Urothelium cell line (cell line): Measurements from ENCODE around the gene TMEM167B.

Source experiments
- DNase-seq: peaks from one replicate; pipeline ENCODE4 v3.0.0; 2011; ENCODE audit warnings: low spot score, mixed read lengths
- FAIRE-seq: peaks from 2 replicates; lab custom pipeline; 2011; peaks lifted over from hg19 to GRCh38; lab: Jason Lieb, UNC

TMEM167B gene

DNA sequence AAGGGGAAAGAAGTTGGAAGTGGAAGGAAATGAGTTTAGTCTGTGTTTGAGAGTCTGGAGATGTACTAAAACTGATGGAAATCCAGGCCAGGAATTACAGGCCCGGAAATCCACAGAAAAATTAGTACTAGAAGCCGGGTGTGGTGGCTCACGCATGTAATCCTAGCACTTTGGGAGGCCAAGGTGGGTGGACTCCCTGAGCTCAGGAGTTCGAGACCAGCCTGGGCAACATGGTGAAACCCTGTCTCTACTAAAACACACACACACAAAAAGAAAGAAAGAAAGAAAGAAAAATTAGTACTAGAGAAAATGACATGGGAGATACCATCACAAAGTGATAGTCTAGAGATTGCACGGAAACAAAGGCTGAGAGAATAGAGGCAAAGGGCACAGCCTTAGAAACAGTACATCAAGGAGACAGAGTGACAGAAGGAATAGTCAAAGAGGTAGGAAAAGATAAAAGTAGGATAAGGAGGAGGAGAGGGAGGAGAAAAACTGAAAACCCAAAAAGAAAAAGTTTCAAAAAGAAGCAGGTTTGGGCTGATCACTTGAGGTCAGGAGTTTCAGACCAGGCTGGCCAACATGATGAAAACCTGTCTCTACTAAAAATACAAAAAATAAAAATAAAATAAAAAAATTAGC, 10.0 kb upstream of the TMEM167B start:
- DNase-seq (no peak), FAIRE-seq (no peak)

DNA sequence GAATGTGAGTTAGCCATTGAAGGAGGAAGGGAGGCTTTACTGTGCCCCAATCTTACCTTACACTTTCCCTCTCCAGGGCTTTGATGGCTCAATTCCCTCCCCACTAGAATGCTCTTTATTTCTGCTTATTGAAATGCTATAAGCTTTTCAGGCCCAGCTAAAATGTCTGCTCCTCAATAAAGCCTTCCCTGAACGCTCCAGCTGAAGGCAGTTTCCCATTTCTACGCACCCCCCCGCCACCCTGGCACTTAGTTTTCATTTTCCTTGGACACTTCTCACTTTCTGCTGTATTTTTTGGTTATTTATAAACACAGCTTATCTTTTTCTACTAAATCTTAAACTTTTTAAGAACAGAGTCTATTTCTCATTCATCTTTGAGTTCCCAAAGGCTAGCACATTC, 7.1 kb upstream of the TMEM167B start:
- DNase-seq (no peak), FAIRE-seq (no peak)

DNA sequence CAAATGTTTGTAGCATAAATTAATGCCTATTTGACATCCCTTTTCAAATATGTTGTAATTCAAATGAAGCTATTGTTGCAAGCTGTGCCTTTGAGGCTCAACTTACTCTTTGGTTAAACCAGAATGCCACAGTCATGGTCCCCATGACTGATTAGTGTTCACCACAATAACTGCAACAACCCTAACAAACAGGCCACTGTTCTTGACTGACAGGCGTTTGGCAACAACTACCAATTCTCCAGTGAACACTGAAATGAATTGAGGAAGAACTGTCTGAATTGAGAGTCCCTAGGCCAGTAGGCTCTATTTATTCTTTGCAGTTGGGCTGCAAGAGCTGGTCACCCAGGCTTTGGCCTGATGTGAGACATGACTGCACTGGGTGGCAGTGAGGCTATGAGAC, 6.6 kb upstream of the TMEM167B start:
- no peak for FAIRE-seq

DNA sequence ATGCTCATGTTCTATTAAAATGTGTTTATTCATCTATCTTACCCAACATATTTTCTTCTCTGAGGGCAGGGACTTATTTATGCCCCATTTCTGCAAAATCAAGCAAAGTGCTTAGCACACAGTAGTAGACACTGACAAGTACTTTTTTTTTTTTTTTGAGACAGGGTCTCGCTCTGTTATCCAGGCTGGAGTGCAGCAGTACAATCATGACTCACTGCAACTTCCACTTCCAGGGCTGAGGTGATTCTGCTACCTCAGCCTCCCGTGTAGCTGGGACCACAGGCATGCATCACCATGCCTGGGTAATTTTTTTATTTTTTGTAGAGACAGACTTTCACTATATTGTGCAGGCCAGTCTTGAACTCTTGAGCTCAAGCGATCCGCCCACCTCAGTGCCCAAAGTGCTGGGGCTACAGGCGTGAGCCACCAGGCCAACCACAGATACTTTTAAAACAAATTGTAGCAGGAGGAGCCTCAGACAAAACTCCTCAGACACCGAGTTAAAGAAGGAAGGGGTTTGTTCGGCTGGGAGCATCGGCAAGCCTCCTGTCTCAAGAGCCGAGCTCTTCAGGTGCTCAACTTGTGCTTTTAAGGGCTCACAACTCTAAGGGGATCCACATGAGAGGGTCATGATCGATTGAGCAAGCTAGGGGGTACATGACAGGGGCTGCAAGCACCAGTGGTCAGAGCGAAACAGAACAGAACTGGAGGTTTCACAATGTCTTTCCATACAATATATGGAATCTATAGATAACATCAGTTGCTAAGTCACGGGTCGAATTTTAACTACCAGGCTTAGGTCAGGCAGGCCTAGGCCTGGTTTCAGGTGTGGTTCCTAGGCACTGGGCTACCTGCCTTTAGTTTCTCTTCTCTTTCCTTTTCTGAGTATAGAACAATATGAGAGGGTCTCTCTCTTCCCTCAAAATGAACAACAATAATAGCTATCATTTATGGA, 5.7 kb upstream of the TMEM167B start:
- FAIRE-seq (no peak), DNase-seq (no peak)

More for the DNA sequence above, 6.6 kb upstream of the TMEM167B start:
- DNase-seq, result no peak

DNA sequence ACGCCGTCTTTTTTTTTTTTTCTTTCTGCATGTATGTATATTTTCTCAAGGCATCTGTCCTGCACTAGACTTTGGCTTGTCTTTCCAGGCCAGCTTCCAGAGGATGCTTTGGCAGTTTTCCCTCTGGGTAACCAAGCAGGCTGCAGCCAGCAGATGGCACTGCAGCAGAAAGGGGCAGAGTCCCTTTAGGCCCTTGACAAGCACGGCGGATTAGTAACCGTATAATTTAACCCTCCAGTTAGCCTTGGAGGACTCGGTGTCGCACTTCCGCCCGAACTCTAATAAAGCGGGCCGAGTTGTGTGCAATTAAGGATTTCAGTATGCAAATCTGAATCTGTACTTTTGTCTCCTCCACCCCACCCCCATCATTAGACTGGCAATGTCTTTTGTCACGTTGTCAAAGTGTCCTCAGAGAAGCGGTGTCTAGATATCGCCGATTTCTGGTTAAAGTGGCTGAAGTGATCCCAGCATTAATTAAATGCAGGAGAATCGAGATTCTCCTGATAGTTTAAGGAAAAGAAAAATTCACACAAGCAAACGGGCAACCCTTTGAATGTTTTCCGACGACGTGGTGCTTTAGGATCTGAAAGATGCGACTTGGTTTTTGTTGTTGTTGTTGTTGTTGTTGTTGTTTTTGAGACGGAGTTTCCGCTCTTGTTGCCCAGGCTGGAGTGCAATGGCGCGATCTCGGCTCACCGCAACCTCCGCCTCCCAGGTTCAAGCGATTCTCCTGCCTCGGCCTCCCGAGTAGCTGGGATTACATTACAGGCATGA, 1.1 kb upstream of the TMEM167B start:
- FAIRE-seq, result no peak
- DNase-seq, result peak; percentile 87

DNA sequence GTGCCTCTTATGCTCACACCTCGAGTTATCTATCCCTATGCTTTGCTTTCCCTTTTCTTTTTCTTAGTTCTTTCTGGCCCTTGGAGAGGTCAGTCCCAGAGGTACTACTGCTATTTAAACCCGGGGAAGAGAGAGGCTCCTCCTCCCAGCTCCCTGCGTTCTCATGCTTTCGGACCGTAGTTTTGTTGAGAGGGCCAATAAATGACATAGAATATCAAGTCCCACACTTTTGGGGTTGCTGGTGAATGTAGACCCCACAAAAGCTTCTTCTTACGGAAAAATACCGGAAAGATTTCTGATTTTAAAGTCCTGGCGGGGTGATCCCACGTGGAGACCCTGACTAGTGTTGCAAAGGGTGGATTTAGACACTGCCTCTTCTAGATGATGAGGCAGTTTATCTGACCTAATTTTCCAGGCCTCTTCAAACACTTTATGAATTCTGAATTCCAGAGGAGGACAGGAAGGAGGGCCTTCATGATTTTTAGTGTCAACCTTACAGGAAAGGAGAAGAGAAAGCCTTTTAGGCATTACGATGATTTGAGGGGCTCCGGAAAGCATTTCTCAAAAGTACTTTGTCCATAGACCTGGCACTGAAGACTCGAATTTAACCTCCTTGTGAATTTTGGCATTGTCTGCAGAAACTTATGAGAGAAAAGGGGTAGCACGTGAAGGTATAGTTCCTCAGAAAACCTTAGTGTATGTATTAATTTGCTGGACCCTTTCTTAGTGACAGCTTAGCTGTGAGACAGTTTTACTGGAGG, 694 bp downstream of the TMEM167B start:
- peak; percentile 55 for DNase-seq
- FAIRE-seq, result no peak

DNA sequence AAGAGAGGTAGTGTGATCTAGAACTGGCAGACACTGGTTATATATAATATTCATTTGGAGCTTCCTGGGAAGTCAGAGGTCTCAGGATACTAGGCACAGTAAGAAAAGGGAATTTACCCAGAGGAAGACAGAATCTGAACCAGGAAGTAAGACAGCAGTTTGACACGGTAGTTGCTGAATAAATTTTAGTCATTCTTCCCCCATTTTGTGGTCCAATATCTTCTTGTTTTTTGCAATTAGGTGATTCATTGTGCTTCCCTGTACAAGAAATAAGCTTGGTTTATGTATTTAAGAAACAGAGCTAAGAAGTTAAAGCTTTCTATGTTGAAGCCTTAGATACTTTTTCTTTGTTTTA, 1.3 kb downstream of the TMEM167B start:
- DNase-seq (no peak), FAIRE-seq (no peak)

DNA sequence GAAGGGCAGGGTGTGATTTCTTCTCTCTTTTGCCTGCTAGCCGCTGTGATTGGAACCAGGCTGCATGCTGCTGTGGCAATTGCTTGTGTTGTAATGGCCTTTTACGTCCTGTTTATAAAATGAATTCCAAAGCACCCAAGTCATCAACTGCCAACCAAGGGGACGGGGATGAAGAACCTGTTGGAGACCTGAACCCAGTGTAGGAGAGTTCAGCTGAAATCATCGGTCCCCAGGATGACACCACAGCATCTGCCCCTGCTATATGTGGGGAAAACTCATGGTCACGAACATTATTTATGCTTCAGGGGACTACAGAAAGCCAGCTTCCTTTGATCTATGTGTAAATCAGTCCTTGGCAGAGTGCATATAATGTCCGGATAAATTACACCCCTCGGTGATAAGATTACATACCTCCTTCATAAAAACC, 3.8 kb downstream of the TMEM167B start:
- no peak for DNase-seq
- no peak for FAIRE-seq

DNA sequence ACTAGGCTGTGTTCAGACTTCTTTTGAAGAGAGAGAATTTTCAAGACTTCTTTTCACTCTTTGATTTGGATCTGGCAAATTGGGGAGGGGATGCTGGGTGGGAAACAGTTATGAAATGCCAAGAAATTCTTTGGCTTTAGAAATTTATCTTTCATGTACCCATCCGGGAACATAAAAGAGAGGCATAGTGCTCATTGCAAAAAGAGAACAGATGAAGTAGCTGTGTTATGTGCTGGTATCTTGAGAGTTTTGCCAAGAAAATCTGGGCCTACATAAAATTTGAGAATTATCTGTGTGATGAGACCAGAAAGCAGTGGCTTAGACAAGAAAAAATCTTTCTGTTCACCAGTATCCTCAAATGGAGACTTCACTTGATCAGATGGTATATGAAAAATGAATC, 4.3 kb downstream of the TMEM167B start:
- no peak for FAIRE-seq

DNA sequence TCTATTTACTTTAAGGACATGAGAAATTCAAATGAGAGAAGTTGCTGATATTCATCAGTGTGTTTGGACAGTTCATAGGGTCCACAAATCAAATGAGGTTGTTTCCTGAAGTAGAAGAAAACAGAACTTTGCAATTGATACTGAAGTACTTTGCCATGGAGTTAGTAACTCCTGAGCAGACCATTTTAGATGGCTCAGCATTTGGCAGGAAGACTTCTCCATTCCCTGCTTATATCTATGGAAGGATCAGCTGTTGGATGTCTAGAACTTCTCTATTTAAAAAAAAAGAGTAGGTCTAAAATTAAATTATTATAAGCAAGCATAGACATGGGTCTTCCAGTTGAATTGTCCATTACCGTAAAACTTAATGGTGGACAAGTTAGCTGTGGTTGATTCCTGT, 5.1 kb downstream of the TMEM167B start:
- no peak for FAIRE-seq
- DNase-seq, result no peak

More for the DNA sequence above, 4.3 kb downstream of the TMEM167B start:
- DNase-seq, result no peak

DNA sequence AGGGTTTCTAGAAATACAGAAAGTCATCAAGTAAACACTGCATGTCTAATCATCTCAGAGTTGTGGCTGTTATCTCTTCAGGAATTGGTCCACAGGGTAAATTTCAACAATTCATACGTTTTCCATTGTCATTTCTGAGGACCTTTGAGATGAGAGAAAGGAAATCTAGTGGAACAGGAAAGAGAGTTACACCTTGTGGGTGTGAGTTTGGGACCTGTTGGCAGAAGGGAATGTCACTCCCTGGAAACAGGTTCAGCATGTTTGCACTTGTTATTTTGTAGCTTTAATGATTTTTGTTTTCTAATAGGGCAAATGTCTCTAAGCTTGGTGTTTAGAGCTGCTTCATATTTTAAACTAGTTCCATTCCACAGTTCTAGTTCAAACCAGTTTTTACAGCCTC, 5.6 kb downstream of the TMEM167B start:
- DNase-seq (no peak), FAIRE-seq (no peak)

DNA sequence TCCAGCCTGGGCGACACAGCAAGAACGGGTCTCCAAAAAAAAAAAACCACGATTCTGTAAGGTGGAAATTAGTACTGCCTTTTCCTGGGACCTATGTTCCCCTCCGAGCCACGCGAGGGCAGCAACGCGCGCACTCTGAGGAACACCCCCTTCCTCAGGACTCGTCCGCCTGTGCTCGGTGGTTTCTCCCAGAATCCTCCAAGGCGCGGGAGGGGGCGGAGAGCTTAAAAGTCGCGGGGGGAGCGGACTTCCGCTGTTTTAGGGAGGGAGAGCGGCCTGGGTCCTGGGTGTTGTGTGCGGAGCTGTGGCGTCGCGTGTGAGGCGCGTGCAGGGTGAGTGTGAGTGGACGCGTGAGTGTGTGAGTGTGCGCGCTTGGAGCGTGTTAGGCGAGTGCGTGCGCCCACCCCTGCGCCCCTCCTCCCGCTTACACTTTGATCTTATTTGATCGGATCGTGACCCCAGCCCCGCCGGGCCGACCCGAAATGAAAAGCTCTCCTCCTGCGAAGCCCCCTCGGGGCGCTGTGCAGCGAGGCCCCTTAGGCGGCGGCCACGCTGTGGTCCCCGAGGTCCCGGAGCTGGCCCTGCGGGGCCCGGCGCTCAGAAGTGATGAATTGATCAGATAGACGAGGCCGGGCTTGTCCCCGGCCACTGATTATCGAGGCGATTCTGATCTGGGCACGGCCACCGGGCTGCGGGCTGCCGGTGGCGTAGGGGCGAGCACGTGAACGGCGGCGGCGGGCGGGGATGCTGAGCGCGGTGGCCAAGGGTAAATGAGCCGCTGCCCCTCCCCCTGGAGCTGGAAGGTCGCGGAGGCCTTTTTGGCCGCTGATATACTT, 9.6 kb downstream of the TMEM167B start:
- FAIRE-seq (peak; percentile 66), DNase-seq (peak; percentile 98)

DNA sequence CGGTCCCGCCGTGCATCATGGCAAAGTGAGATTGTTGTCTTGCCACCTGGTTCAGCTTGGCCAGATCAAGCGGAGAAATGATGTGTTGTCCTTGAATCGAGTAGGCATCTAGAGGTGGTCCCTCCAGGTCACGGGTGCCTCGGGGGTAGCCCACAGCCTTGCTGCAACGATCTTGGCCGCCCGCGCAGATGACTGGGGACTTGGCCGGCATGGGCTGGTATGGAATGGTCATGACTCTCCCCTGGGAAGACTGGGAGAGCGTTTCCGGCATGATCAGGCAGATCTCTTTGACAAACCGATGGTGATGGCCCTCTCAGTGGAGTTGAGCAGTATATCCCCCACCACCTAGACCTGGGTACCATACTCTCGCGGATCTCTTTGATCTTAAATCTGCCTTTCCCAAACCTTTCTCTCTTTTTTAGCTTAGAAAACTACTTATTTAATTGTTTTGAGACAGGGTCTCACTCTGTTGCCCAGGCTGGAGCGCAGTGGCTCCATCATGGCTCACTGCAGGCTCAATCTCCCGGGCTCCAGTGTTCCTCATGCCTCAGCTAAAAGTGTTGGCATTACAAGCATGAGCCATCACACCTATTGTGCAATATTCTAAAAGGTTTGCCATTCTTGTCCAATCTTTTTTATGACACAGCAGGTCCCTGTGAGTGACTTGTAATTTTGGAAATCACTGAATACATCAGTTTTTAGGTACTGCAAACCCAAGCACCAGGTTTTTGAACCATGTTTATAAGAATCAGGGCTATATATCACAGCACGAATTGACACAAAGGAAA, 14.0 kb downstream of the TMEM167B start:
- FAIRE-seq, result peak; percentile 52
- no peak for DNase-seq

DNA sequence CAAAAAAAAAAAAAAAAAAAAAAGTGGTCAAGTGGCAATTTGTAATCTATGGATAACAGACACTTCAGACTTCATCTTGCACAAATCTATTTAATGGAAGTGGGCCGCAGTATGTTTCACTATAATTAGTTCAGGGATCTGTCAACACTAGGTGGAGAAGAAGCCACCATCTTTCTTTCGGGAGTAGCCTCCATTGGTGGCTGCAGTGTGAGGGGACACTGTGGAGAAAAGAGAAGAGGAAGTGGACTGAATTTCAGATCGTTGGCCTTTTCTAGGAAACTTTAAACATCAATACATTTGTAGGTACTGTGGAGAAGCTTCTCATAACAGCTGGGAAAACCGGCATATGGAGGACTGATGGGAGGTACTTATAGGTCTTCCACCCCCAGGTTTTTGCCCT, 15.3 kb downstream of the TMEM167B start:
- FAIRE-seq, result no peak
- DNase-seq, result no peak

DNA sequence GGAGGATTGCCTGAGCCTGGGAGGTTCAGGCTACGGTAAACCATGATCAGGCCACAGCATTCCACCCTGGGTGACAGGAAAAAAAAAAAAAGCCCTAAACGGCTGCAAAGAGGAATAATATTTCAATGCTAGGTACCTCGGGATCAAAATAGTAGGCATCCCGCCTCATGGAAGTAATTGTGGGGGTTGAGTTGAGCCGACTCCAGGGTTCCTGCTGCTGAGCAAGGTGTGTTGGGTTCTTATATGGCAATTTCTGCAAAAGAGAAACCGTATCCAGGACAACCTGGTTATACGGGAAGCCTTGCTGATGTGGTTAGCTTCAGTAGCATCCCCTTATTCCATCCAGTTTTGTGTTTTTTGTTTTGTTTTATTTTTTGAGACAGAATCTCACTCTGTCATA, 17.2 kb downstream of the TMEM167B start:
- DNase-seq, result no peak
- no peak for FAIRE-seq

DNA sequence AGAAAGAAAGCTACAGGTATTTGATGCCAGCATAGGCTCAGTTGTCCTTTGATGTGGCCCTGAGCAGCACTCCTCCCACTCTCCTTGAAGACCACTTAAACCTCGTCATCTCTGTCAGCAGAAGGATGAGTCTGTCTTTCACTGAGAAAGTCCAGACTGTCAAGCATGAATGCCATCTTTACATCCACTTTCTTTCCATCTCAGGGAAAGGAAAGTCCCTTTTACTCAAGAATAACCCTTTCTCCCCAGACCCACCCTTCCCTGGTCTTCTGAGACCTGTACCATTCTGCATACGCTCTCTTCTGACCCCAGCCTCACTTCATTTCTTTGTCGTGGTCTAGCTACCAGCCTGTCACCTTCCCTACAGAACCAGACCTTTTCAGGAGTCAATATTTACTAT, 19.3 kb downstream of the TMEM167B start:
- DNase-seq, result no peak
- FAIRE-seq, result no peak

DNA sequence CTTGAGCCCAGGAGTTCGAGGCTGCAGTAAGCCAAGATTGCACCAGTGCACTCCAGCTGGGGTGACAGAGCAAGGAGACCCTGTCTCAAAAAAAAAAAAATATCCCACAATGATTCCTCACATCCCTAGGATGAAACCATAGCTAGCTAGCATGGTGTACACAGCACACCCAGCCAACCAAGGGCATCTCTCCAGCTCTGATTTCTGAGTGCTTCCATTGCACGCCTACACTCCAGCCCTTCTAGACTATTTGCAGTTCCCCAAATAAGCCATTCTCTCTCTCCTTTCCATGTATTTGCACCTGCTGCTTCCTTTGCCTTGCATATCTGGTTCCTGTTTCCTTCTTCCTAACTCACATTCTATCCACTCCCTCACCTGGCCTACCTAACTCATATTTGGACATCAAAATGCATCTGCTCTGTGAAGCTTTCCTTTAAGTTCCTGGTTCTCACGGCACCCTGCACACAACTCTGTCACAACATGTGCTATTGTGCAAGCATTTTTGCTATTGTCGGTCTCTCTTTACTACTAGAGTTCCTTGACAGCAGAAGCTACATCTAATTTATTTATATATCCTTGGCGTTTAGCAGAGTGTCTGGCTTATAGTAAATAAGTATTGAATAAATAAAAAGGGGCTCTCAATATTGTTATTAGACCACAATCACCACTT, 21.0 kb downstream of the TMEM167B start:
- no peak for FAIRE-seq

DNA sequence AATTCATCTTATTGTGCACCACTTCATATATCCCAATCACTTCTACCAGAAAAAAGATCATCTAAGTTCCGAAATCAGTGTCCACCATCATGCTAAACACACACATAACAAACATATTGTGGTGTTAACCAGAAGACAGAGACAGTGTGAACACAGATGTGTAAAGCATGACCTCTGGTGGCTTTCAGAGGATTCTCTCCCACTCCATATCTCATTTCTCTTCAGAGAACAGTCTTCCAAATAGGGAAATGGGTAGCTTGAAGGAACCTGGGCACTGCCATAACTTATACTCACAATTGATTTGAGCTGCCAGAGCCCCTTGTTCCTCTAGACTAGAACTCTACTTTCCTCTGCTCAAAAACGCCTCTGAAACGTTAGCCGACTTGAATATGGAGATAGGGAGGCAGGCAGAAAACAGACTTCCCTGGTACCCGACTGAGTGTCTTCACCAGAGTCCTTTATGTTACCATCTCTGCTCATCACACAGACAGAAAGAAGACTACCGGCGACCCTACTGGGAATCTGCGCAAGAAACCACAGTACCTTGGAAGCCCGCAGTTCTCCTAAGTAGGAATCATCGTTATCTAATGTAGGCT, 21.6 kb downstream of the TMEM167B start:
- FAIRE-seq (no peak), DNase-seq (peak; percentile 46)

More for the DNA sequence above, 21.0 kb downstream of the TMEM167B start:
- no peak for DNase-seq
